Measurements from ENCODE around the gene C3orf18. TPM values are rescaled to one million over a fixed set of nuclear protein-coding genes. Genes with fewer than 3 reads are reported as not detected.

Gene C3orf18
- total and polyA plus RNA-seq, 9 of the 15 experiments (the other 6 are each of a cell fraction or from before 2014, with no cell fraction given) = 0.01 to 2.3 (median 0.94) TPM

GRCh38 chr3:50605901-50606326 lies 38.4 kb upstream of the C3orf18 start (continued):
- TF ChIP-seq MYC (IDR thresholded peaks at IDR 0.05; ENCODE audit: low read depth, low read length) = no peak
- TF ChIP-seq MYC (CRISPR knock-in tag; IDR thresholded peaks at IDR 0.05; ENCODE audit: borderline replicate concordance, low read depth) = peak; percentile 41; the same call in 1 of the 2 replicates
- 0 out of 2 replicates have a peak, but pooled peaks have one; percentile 8 for TF ChIP-seq ZNF134 (CRISPR knock-in tag; conservative IDR thresholded peaks at IDR 0.05)
- peak; percentile 27 for TF ChIP-seq CCNT2 (IDR thresholded peaks at IDR 0.05; ENCODE audit: borderline replicate concordance, extremely low read depth, insufficient read length, low read depth, low read length)
- peak; percentile 48; the same call in 1 of the 2 replicates for TF ChIP-seq E4F1 (CRISPR knock-in tag; IDR thresholded peaks at IDR 0.05; ENCODE audit: borderline replicate concordance)
- peak; percentile 81; the same call in 1 of the 2 replicates for TF ChIP-seq RHOXF2B (CRISPR knock-in tag; conservative IDR thresholded peaks at IDR 0.05)
- TF ChIP-seq KLF1 (tag; IDR thresholded peaks at IDR 0.05) = no peak
- no peak for TF ChIP-seq E2F4 (CRISPR knock-in tag; IDR thresholded peaks at IDR 0.05; ENCODE audit: low read depth)
- TF ChIP-seq ZBTB40 (IDR thresholded peaks at IDR 0.05) = no peak
- no peak for TF ChIP-seq ZBTB40 (CRISPR knock-in tag; IDR thresholded peaks at IDR 0.05)
- no peak for TF ChIP-seq TRIM24 (IDR thresholded peaks at IDR 0.05)
- 0 out of 2 replicates have a peak, but pooled peaks have one; percentile 60 for TF ChIP-seq PHB (CRISPR knock-in tag; IDR thresholded peaks at IDR 0.05)
- TF ChIP-seq MAZ (CRISPR knock-in tag; conservative IDR thresholded peaks at IDR 0.05 in 1 of 2, IDR thresholded peaks at IDR 0.05 in 1 of 2) = no peak
- TF ChIP-seq ZBTB17 (CRISPR knock-in tag; IDR thresholded peaks at IDR 0.05) = peak; percentile 46
- no peak for TF ChIP-seq RCOR1 (IDR thresholded peaks at IDR 0.05; ENCODE audit: borderline replicate concordance in 1 of 2, low read depth in 2 of 2, low read length in 2 of 2)
- no peak for TF ChIP-seq KAT8 (IDR thresholded peaks at IDR 0.05; ENCODE audit: low read depth)
- peak; percentile 22 for TF ChIP-seq POLR2B (IDR thresholded peaks at IDR 0.05; ENCODE audit: low read depth, partially characterized antibody)
